HG03354 (cell line): ENCODE results near the gene SOAT1.
A peak's percentile ranks its signal among the peaks of the same experiment; 100 is the strongest.
"Not testable (repeated sequence)": the region's sequence is repeated elsewhere in the genome, so short reads cannot be mapped to it uniquely, and the experiment has no call there.

ENCODE experiments used
- ATAC-seq: cut with Tn5 transposase; IDR thresholded peaks from one replicate; pipeline ENCODE4 v1.9.1; 2021; ENCODE audit warnings: mild to moderate bottlenecking; ENCODE audit not compliant: unreplicated experiment, poor library complexity, severe bottlenecking

Gene SOAT1

DNA sequence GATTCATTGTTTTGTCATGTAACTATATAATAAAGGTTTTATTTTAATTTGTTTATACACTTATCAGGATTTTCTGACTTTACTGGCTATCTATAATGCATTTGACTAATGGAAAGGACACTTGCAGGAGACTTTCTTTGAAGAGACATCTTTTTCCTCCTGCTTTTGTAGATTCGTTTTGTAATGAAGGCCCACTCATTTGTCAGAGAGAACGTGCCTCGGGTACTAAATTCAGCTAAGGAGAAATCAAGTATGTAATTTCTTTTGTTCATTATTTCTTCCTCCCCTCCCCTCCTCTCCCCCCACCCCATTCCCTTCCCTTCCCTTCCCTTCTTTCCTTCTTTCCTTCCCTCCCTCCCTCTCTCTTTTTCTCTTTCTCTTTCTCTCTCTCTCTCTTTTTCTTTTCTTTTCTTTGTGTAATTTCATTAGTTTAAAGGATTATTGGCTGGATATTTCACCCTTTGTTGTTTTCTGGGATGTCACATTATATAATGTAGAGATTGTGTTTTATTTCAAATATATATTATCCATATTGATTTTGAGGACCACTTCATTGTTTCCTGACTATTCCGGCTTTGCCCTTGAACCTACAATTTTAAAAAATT is 48.4 kb downstream of the SOAT1 start:
- no peak for ATAC-seq

DNA sequence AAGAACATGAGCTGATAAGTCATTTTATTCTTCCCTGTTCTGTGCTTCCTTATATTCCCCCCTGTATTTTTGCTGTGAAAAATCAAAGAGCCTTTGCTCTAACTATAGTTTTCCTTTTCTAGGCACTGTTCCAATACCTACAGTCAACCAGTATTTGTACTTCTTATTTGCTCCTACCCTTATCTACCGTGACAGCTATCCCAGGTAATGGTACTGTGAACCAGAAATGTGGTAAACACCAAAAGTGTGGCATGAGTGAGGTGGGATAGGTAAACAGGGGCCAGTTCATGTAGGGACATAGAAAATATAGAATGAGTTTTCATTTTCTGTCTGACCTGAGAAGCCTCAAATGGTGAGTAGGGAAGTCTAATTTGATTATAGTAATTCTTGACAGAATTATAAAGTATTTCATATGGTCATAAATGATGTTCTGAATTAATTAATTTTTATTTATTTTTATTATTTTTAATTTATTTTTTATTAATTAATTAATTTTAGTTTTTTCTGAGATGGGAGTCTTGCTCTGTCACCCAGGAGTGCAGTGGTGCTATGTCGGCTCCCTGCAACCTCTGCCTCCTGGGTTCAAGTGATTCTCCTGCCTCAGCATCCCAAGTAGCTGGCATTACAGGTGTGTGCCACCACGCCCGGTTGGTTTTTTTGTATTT is 49.3 kb downstream of the SOAT1 start:
- ATAC-seq, result no peak

DNA sequence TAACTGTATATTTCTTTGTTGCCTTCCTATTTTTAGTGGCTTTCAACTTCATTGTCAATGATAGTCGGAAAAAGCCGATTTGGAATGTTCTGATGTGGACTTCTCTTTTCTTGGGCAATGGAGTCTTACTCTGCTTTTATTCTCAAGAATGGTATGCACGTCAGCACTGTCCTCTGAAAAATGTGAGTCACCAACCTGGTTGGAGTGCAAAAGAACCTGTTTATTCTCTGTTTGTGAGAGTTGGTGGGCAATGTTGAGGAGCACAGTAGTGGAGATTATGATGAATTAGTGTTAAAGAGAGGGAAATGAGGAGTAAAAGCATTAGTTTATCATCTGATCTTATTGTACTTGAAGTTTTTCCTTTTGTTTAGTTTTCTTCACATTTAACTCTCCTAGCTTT is 57.7 kb downstream of the SOAT1 start:
- no peak for ATAC-seq

DNA sequence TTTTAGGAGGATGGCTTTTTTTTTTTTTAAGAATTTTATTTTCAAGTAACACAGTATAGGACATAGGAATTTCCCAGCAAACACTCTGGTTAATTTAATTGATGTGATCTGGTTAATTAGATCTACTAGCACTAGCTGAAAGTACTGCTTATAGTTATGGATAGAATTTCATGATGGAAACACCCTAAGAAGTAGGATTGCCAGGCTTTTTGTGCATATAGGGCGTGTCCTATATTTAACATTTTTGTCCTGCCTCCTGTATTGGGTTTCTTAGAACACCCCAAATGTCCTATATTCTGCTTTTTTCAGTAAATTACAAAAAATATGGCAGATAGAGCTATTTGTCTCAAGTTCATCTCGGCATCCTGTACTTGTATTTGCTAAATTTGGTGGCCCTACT is 58.6 kb downstream of the SOAT1 start:
- ATAC-seq, result no peak

DNA sequence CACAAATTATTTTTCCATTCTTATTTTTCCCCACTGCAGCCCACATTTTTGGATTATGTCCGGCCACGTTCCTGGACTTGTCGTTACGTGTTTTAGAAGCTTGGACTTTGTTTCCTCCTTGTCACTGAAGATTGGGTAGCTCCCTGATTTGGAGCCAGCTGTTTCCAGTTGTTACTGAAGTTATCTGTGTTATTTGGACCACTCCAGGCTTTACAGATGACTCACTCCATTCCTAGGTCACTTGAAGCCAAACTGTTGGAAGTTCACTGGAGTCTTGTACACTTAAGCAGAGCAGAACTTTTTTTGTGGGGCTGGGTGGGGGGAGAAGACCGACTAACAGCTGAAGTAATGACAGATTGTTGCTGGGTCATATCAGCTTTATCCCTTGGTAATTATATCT is 59.9 kb downstream of the SOAT1 start:
- no peak for ATAC-seq

DNA sequence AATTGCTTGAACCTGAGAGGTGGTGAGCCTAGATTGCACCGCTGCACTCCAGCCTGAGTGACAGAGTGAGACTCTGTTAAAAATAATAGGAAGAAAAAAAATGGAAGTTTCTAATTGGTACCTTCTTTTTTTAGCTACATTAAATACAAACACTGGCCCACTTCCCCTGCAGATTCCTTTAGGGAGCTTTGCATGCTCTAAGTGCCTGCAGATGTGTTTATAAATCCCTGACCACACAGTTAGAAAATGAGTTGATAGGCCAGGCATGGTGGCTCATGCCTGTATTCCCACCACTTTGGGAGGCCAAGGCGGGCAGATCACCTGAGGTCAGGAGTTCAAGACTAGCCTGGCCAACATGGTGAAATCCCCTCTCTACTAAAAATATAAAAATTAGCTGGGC is 68.0 kb downstream of the SOAT1 start:
- ATAC-seq, result not testable (repeated sequence)

DNA sequence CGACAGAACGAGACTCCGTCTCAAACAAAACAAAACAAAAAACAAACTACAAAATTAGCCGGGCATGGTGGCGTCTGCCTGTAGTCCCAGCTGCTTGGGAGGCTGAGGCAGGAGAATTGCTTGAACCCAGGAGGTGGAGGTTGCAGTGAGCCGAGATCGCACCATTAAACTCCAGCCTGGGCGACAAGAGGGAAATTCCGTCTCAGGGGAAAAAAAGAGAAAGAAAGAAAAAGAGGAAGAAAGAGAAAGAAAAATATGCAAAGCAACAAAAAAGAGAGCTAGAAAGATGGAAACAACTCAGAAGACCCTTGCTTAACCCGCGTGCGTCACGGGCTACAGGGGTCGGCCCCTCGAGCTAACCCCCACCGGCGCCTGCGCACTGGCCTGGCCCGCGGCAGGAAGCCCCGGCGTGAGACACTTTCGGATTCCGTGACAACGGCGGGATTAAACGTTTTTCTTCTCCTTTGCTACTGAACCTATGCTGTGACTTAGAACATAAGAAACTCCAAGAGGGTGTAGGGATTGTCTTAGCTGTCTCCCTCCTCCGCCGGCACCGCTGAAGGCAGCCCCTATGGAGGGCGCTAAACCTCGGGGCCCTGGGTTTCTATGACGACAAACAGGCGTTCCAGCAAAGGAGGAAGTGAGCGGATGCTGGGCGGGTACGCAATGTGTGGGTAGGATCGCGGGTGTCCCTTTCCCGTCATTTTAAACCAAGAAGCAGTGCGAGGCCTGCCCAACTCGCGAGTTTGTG is 71.9 kb downstream of the SOAT1 start, which contains the start of gene AXDND1:
AXDND1 (plus strand) TSS at position 630 of the 751 bp plus-strand sequence. CDS start 539 bp downstream, outside the sequence.
- peak; percentile 97 for ATAC-seq

DNA sequence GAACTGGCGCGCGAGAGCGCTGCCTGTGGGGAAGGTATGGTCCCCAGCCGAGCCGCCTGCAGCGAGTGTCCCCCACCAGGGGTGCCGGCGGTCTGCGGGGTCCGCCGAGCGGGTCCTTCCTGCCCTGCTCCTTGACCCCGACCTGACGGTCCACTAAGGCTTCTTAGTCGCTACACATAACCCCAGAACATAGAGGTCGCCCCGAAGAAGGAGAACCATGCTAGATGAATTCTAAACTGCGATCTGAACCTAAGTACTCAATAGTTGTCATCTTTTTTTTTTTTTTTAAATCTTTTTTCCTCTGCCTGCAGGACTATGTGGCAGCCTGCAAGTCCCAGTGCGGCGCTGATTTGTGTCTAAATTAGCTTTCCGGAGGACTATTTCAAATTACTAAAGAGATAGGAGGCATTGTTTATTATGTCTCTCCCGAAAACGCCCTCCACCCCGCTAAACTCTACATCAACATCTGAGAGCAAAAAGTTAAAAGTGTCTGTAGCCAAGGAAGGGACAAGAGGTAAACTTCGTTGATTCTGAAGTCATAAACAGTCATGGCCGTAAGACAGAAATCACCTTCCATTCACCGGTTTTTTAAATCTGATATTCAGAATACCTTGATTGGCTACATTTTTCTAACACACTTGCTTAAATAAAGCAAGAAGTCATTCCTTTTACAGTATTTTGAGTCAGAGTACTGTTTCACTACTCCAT is 72.7 kb downstream of the SOAT1 start:
- peak; percentile 18 for ATAC-seq

DNA sequence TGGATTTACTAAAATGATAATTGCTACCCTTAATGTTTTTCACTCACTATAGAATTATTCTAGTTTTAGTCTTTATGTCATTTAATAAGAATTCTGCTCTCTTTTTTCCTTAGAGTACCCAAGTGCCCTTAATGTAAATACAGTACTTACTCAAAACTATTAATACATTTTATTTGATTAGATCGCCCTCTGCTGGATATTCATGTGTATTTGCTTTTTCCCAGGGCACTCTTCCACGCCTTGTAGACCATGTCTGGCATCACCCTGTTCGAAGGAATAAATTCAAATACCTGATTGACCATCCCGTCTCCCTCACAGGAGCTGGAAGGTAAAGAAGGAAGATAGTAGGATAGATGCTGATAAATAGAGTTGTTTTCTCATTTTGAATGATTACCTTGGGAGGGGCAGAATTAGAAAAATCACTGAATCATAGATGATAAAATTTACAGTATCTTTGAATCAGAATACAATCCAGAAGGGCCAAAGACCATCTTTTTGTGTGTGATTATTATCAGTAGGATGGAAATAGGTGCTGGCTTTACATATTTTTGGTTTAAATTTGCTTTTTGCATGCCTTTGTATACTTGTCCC is 76.2 kb downstream of the SOAT1 start:
- no peak for ATAC-seq

DNA sequence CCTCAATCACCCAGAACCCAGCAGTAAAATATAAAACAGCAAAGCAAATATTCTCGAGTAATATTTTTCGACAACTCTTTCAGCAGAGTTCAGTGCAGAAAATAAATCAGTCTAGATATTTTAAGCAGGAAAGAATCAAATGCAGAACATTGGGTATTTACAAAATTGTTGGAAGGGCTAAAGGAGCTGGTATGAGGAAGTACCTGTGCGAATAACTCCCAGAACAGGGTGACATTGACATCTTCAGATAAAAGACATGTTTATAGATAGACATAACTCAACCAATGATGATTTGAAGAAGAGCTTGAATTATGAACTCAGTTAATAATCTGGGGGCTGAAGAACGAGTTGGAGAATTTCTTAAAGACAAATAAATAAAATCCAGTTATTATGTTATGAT is 78.6 kb downstream of the SOAT1 start:
- ATAC-seq, result no peak

DNA sequence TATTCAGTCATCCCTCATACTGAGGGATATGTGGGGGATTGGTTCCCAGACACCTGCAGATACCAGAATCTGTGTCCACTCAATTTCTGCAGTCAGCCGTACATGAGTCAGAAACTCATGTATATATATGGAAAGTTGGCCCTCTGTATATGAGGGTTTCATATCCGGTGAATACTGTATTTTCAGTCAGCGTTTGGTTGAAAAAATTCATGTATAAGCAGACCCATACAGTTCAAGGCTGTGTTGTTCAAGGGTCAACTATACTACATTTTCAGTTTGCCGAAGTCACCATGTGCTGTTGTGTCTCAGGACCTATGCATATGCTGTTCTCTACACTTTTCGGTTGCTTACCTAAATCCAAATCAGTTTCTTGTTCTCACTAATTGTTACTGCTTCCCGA is 82.6 kb downstream of the SOAT1 start:
- ATAC-seq, result no peak

DNA sequence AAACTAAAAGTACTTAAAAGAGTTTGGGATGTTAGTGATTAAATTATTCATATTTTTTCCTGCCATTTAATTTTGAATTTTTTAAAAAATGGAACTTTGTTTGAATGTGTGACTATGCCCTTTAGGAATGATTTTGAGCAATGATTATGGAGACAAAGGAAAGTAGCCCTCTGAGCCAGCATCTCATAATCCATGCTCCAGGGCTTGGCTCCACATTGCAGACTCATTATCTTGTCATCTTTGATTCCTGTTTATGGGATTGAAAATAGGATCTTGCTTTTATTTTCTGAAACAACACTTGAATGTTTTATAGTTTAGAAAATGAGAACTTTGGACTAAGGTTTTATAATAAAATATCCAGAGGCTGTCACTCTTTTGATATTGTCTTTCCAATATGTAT is 86.7 kb downstream of the SOAT1 start:
- ATAC-seq, result no peak

DNA sequence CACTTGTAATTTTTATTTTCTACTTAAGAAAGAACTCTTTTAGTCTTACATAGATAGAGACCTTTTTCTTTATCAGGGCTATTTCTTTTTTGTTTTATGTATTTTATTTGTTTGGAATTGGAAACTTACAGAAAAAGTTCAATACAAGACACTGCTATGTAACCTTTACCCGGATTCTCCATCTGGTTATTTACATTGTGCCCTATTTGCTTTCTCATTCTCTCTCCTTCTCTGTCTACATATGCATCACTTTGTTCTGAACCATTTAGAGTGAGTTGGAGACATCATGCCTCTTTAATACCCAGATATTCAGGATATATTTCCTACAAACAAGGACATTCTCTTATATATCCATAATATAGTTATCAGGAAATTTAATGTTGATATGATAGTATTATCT is 90.4 kb downstream of the SOAT1 start:
- no peak for ATAC-seq

DNA sequence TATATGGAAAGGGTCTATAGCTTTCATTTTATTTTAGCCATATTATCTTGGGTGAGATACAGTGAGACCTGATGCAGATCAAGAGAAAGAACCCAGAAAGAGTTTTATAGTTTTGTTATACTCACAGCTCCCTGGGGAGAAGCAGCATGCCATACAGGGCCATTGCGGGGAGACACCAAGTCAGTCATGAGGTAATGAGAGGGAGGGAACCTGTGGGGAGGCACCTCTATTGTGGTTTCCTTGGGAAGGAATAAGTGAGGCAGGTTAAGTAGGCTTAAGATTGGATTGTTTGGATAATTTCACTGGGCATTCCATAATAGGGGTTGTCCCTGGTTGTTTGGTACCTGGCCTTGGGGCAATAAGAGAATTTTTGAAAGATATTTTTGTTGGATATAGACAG is 91.9 kb downstream of the SOAT1 start:
- ATAC-seq, result no peak

DNA sequence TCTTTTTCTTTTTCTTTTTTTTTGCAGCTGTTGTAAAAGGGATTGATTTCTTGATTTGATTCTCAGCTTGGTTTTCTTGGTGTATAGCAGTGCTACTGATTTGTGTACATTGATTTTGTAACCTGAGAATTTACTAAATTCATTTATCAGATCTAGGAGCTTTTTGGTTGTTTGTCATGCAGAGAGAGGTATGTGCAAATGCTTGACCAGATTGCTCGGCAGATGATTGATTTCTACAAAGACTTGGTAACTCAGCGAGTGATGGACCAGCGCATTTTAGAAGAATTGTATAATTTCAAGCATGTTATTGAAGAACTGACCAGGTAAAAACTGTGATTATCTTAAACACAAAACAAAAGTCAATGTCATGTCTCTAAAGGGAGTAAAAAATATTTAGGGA is 100.1 kb downstream of the SOAT1 start:
- ATAC-seq, result no peak

DNA sequence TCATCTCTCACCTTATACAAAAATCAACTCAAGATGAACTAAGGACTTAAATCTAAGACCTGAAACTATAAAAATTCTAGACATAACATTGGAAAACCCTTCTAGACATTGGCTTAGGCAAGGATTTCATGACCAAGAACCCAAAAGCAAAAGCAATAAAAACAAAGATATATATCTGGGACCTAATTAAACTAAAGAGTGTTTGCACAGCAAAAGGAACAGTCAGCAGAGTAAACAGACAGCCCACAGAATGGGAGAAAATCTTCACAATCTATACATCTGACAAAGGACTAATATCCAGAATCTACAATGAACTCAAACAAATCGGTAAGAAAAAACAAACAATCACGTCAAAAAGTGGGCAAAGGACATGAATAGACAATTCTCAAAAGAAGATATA is 105.8 kb downstream of the SOAT1 start:
- ATAC-seq, result not testable (repeated sequence)
